Progenitor cell of endocrine pancreas (in vitro differentiated cells): Measurements from ENCODE around the gene BRF1. TPM values are rescaled to one million over a fixed set of nuclear protein-coding genes. Genes with fewer than 3 reads are reported as not detected.
A peak's percentile ranks its signal among the peaks of the same experiment; 100 is the strongest.
"Not testable (repeated sequence)": the region's sequence is repeated elsewhere in the genome, so short reads cannot be mapped to it uniquely, and the experiment has no call there.

Experiments
- DNase-seq: peaks from one replicate; pipeline ENCODE4 v3.0.0; 2021; ENCODE audit warnings: low spot score; ENCODE audit not compliant: unreplicated experiment
- H3K27ac Mint-ChIP-seq: 2 replicates; pipeline ENCODE4 v1.8.0; 2021; ENCODE audit warnings: mild to moderate bottlenecking, moderate library complexity, mixed read lengths
- H3K27me3 Mint-ChIP-seq: 2 replicates; pipeline ENCODE4 v1.8.0; 2021; ENCODE audit warnings: mixed read lengths
- H3K36me3 Mint-ChIP-seq: 2 replicates; pipeline ENCODE4 v1.8.0; 2022; ENCODE audit warnings: mixed read lengths; ENCODE audit not compliant: insufficient read depth
- H3K4me1 Mint-ChIP-seq: 2 replicates; pipeline ENCODE4 v1.8.0; 2021; ENCODE audit warnings: low read depth, mixed read lengths
- H3K4me3 Mint-ChIP-seq: 2 replicates; pipeline ENCODE4 v1.8.0; 2021; ENCODE audit warnings: low read depth, mild to moderate bottlenecking, moderate library complexity, mixed read lengths
- H3K9me3 Mint-ChIP-seq: 2 replicates; pipeline ENCODE4 v1.8.0; 2021; ENCODE audit warnings: low read depth, mixed read lengths
- CTCF ChIP-seq: fragments of 200-600 bp; sonication (generic); IDR thresholded peaks from one replicate; pipeline ENCODE4 v1.5.0; 2021; ENCODE audit warnings: antibody characterized with exemption, mild to moderate bottlenecking; ENCODE audit not compliant: unreplicated experiment
- total RNA-seq: library from RNA; stranded (reverse); gene quantifications from 2 replicates; pipeline ENCODE4 v1.2.1, GENCODE V29; 2021

Gene BRF1
- total RNA-seq, 1 donor from 2014 or later, result 49.9 TPM

GRCh38 chr14:105299654-105300541 is 903 bp downstream of the BRF1 start:
- no peak for DNase-seq
- H3K36me3 Mint-ChIP-seq, result no peaks in the 10 kb centered on the region
- peaks cover 9% of the 10 kb centered on the region for H3K4me1 Mint-ChIP-seq
- peak overlapping the region; percentile 77 for H3K4me3 Mint-ChIP-seq
- H3K27me3 Mint-ChIP-seq, result peaks cover 4% of the 10 kb centered on the region
- H3K9me3 Mint-ChIP-seq, result no peaks in the 10 kb centered on the region
- peak overlapping the region; percentile 64 for H3K27ac Mint-ChIP-seq
- TF ChIP-seq CTCF, result no peak

- not testable (repeated sequence) for DNase-seq, H3K27me3 Mint-ChIP-seq, H3K27ac Mint-ChIP-seq, H3K9me3 Mint-ChIP-seq, H3K36me3 Mint-ChIP-seq, H3K4me3 Mint-ChIP-seq
- peaks cover 10% of the 10 kb centered on the region for H3K4me1 Mint-ChIP-seq
Measured at GRCh38 chr14:105297311-105297710, 3.5 kb downstream of the BRF1 start.

- DNase-seq, result no peak
- Mint-ChIP-seq H3K36me3 (no peaks in the 10 kb centered on the region), H3K4me3 (no peak overlapping the region), H3K27ac (no peak overlapping the region), H3K27me3 (no peaks in the 10 kb centered on the region), H3K4me1 (peaks cover 2% of the 10 kb centered on the region), H3K9me3 (no peaks in the 10 kb centered on the region)
- TF ChIP-seq CTCF, result no peak
Measured at GRCh38 chr14:105294142-105294597, 6.6 kb downstream of the BRF1 start.

GRCh38 chr14:105292826-105293711 is 7.7 kb downstream of the BRF1 start:
- no peak overlapping the region for H3K27ac Mint-ChIP-seq

GRCh38 chr14:105290621-105291346 is 10.0 kb downstream of the BRF1 start:
- H3K27ac Mint-ChIP-seq, result peak overlapping the region; percentile 76
- peaks cover 2% of the 10 kb centered on the region for H3K4me1 Mint-ChIP-seq
- no peaks in the 10 kb centered on the region for H3K9me3 Mint-ChIP-seq
- no peak for DNase-seq
- H3K27me3 Mint-ChIP-seq, result no peaks in the 10 kb centered on the region
- H3K36me3 Mint-ChIP-seq, result no peaks in the 10 kb centered on the region
- no peak for TF ChIP-seq CTCF
- no peak overlapping the region for H3K4me3 Mint-ChIP-seq

More at GRCh38 chr14:105292826-105293711, 7.7 kb downstream of the BRF1 start:
- no peak for DNase-seq
- Mint-ChIP-seq H3K27me3 (no peaks in the 10 kb centered on the region), H3K9me3 (no peaks in the 10 kb centered on the region), H3K4me3 (no peak overlapping the region), H3K36me3 (no peaks in the 10 kb centered on the region), H3K4me1 (peaks cover 2% of the 10 kb centered on the region)
- TF ChIP-seq CTCF, result no peak

GRCh38 chr14:105288936-105289335 is 11.9 kb downstream of the BRF1 start:
- H3K27ac Mint-ChIP-seq, DNase-seq, H3K4me3 Mint-ChIP-seq: not testable (repeated sequence)

More at GRCh38 chr14:105288936-105289335, 11.9 kb downstream of the BRF1 start:
- H3K36me3 Mint-ChIP-seq, H3K4me1 Mint-ChIP-seq, H3K27me3 Mint-ChIP-seq, H3K9me3 Mint-ChIP-seq: not testable (repeated sequence)
